ENCODE data around the gene TMEM107. TPM values are rescaled to one million over a fixed set of nuclear protein-coding genes. Genes with fewer than 3 reads are reported as not detected.

Gene TMEM107
- total RNA-seq, 2 donors from 2014 or later = 13.2 to 17.0 TPM

DNA sequence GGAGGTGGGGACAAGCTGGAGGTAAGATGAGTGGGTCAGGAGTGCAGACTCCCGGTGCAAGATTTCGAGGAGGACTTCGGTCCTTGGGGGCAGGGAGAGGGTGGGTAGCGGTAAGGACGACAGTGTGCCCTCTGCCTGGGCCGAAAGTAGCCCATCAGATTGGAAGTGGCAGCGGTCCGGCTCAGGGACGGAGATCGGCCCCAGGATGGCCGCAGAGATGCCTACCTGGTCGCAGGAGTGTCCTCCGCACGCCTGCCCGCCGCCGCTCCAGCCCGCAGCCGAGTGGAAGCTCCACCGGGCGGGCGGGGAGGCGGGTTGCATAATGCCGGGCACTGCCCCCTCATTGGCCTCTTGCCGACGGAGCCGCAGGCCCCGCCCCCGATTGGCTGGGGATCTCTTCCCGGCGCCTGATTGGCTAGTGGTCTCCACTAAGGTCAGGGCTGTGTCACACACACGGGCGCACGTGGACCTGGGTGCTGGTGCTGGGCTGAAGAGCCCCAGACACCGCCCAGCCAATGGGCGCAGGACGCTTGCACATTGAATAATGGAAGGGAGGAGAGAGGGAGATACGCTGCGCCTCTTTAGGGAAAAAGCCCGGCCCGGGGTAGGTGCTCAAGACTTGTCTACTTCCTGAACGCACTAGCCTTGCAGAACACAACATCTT lies 23.9 kb downstream of the TMEM107 start, which contains the start of gene PER1:
Gene PER1 (minus strand): TSS at position 293 of the 664 bp plus-strand sequence. CDS start 1,698 bp downstream, outside the sequence.
- Histone ChIP-seq H3K27me3 (no peaks in the 10 kb centered on the region), H3K9ac (ENCODE audit: low read depth in 2 of 2, low read length in 2 of 2) (peak within 1 kb of the TSS; percentile 93 to 100), H3K4me1 (peaks cover 21% of the 10 kb centered on the region), H3K36me3 (peaks cover 18% of the 10 kb centered on the region), H3K9me3 (no peaks in the 10 kb centered on the region), H3K27ac (peak within 1 kb of the TSS; percentile 93), H3K4me3 (peak within 1 kb of the TSS; percentile 55)
- TF ChIP-seq CTCF (IDR thresholded peaks at IDR 0.05) = no peak
- DNase-seq = peak; percentile 97
- intact Hi-C loops (cut with DNase I) = no loop called here

GRCh38 chr17:8151641-8152111 lies 24.5 kb downstream of the TMEM107 start:
- H3K27ac ChIP-seq = peak overlapping the region; percentile 93
- H3K36me3 ChIP-seq = peaks cover 24% of the 10 kb centered on the region
- intact Hi-C loops (cut with DNase I) = no loop called here
- H3K27me3 ChIP-seq = no peaks in the 10 kb centered on the region
- H3K4me1 ChIP-seq = peaks cover 21% of the 10 kb centered on the region
- TF ChIP-seq CTCF (IDR thresholded peaks at IDR 0.05) = no peak
- peak; percentile 80 for DNase-seq
- peak overlapping the region; percentile 55 for H3K4me3 ChIP-seq
- no peaks in the 10 kb centered on the region for H3K9me3 ChIP-seq
- H3K9ac ChIP-seq (ENCODE audit: low read depth in 2 of 2, low read length in 2 of 2) = peak overlapping the region; percentile 93 to 100

- TF ChIP-seq CTCF (IDR thresholded peaks at IDR 0.05) = no peak
- no peaks in the 10 kb centered on the region for H3K9me3 ChIP-seq
- H3K27ac ChIP-seq = peak overlapping the region; percentile 93
- peak overlapping the region; percentile 55 for H3K4me3 ChIP-seq
- peak overlapping the region; percentile 93 to 100 for H3K9ac ChIP-seq (ENCODE audit: low read depth in 2 of 2, low read length in 2 of 2)
- H3K4me1 ChIP-seq = peaks cover 21% of the 10 kb centered on the region
- intact Hi-C loops (cut with DNase I) = no loop called here
- H3K27me3 ChIP-seq = no peaks in the 10 kb centered on the region
- H3K36me3 ChIP-seq = peaks cover 29% of the 10 kb centered on the region
- peak; percentile 87 for DNase-seq
These were observed 25.0 kb downstream of the TMEM107 start for GRCh38 chr17:8151120-8151640.

GRCh38 chr17:8150194-8151119 lies 25.7 kb downstream of the TMEM107 start:
- Histone ChIP-seq H3K27ac (peak overlapping the region; percentile 93), H3K4me1 (peaks cover 21% of the 10 kb centered on the region), H3K27me3 (no peaks in the 10 kb centered on the region), H3K9ac (ENCODE audit: low read depth in 2 of 2, low read length in 2 of 2) (peak overlapping the region; percentile 54 to 100), H3K9me3 (no peaks in the 10 kb centered on the region), H3K4me3 (peak overlapping the region; percentile 55), H3K36me3 (peaks cover 30% of the 10 kb centered on the region)
- TF ChIP-seq CTCF (IDR thresholded peaks at IDR 0.05) = no peak
- intact Hi-C loops (cut with DNase I) = no loop called here
- no peak for DNase-seq

All from colonic mucosa (tissue), 4 donors.